Panc1 (cell line): ENCODE measurements around the gene CCDC158. TPM values are rescaled to one million over a fixed set of nuclear protein-coding genes. Genes with fewer than 3 reads are reported as not detected.
A peak's percentile ranks its signal among the peaks of the same experiment; 100 is the strongest.

ENCODE experiments used
- ATAC-seq: fragments of 200-7000 bp; cut with Tn5 transposase; 2 replicates; pipeline ENCODE4 v1.9.1; 2020; ENCODE audit warnings: mild to moderate bottlenecking, moderate library complexity
- BruUV-seq: library from RNA; stranded (reverse); fragments of 400-500 nt; replicated peaks from 2 replicates; lab custom pipeline; 2021; lab: Mats Ljungman, UMichigan
- CTCF ChIA-PET: fragments of 300-600 bp; sonication (Branson Sonifier 250); formaldehyde crosslinking; loops from one replicate; lab custom pipeline; 2022; ENCODE audit warnings: antibody characterized with exemption; lab: Charles Lee
- POLR2A ChIA-PET: fragments of 300-600 bp; sonication (Branson Sonifier 250); formaldehyde crosslinking; loops from one replicate; lab custom pipeline; 2022; ENCODE audit warnings: antibody characterized with exemption; lab: Charles Lee
- DNase-seq: peaks from one replicate; pipeline ENCODE4 v3.0.0-alpha.2; 2010; ENCODE audit warnings: low read depth, low spot score
- H3K27ac ChIP-seq: 2 replicates; pipeline ENCODE4 v1.5.1; 2011; ENCODE audit warnings: mild to moderate bottlenecking, low read length, inconsistent platforms
- H3K27me3 ChIP-seq: fragments of 200-500 bp; sonication (Bioruptor generic); 2 replicates; pipeline ENCODE4 v1.6.0; 2014; ENCODE audit warnings: low read length, inconsistent platforms; ENCODE audit not compliant: control insufficient read depth, insufficient read depth
- H3K36me3 ChIP-seq: fragments of 200-500 bp; sonication (Bioruptor generic); 2 replicates; pipeline ENCODE4 v1.5.1; 2014; ENCODE audit warnings: inconsistent platforms, mild to moderate bottlenecking, low read length, moderate library complexity; ENCODE audit not compliant: control insufficient read depth, insufficient read depth
- H3K4me1 ChIP-seq: 2 replicates; pipeline ENCODE4 v1.5.1; 2011; ENCODE audit warnings: inconsistent platforms, mild to moderate bottlenecking, low read length, moderate library complexity; ENCODE audit not compliant: control insufficient read depth, insufficient read depth
- H3K4me3 ChIP-seq, 2 experiments: 2 replicates each; pipeline ENCODE4 v1.5.1; 2011 to 2012; ENCODE audit warnings: low read depth in 2 of 2, low read length in 2 of 2, mild to moderate bottlenecking in 2 of 2, inconsistent platforms in 1 of 2, moderate library complexity in 1 of 2
- H3K9me3 ChIP-seq: fragments of 200-500 bp; sonication (Bioruptor generic); 2 replicates; pipeline ENCODE4 v1.5.1; 2014; ENCODE audit warnings: low read depth, mild to moderate bottlenecking, inconsistent platforms, low read length, moderate library complexity; ENCODE audit not compliant: control insufficient read depth, insufficient read depth
- CTCF ChIP-seq: fragments of 450-650 bp; IDR thresholded peaks from 2 replicates; pipeline ENCODE4 v1.5.1; 2017; ENCODE audit warnings: mild to moderate bottlenecking
- POLR2AphosphoS5 ChIP-seq: IDR thresholded peaks from 2 replicates; pipeline ENCODE4 v1.6.1; 2012; ENCODE audit warnings: mild to moderate bottlenecking, low read depth, low read length, moderate library complexity
- REST ChIP-seq, 2 experiments: IDR thresholded peaks; 2 replicates each; pipeline ENCODE4 v1.6.1; 2011 to 2012; ENCODE audit warnings: low read depth in 2 of 2, control low read depth in 1 of 2, low read length in 1 of 2, mild to moderate bottlenecking in 1 of 2, moderate library complexity in 1 of 2; ENCODE audit not compliant: insufficient read depth in 1 of 2
- SIN3A ChIP-seq: IDR thresholded peaks from 2 replicates; pipeline ENCODE4 v1.6.1; 2012; ENCODE audit warnings: low read depth, mild to moderate bottlenecking, low read length, moderate library complexity, borderline replicate concordance; ENCODE audit not compliant: insufficient read depth
- TCF7L2 ChIP-seq: IDR thresholded peaks from 2 replicates; pipeline ENCODE4 v1.6.1; 2011; ENCODE audit warnings: mild to moderate bottlenecking, low read depth, low read length, inconsistent platforms
- in situ Hi-C: cut with HindIII; loops from 2 replicates; pipeline ENCODE4 v1.10.0; 2016; ENCODE audit warnings: low sequenced_read_pairs, low pct_unique_long_range_greater_than_20kb
- intact Hi-C: fragments of 100-400 bp; cut with micrococcal nuclease; formaldehyde crosslinking; loops from one replicate; pipeline ENCODE4 v1.10.0; 2022; ENCODE audit not compliant: unreplicated experiment
- total RNA-seq: library from RNA; stranded (reverse); gene quantifications from one replicate; pipeline ENCODE4 v1.2.1, GENCODE V29; 2021; ENCODE audit not compliant: unreplicated experiment

The CCDC158 gene
- total RNA-seq, 1 experiment from 2014 or later = 0.28 TPM

GRCh38 chr4:76311896-76312331, 109.0 kb downstream of the CCDC158 start:
- Histone ChIP-seq H3K36me3 (no peaks in the 10 kb centered on the region; the same call in 1 of the 2 replicates), H3K27ac (no peak overlapping the region), H3K27me3 (no peaks in the 10 kb centered on the region), H3K4me3 (no peak overlapping the region), H3K4me1 (no peaks in the 10 kb centered on the region; the same call in 1 of the 2 replicates), H3K9me3 (no peaks in the 10 kb centered on the region)
- in situ Hi-C loops (no loop called here), intact Hi-C loops (no loop called here)
- BruUV-seq = no TSS peak
- TF ChIP-seq CTCF = no peak
- no peak for TF ChIP-seq POLR2AphosphoS5
- TF ChIP-seq SIN3A = no peak
- no peak for TF ChIP-seq REST (IDR thresholded peaks at IDR 0.05; ENCODE audit: insufficient read depth in 1 of 2, low read depth in 2 of 2, low read length in 1 of 2)
- no peak for TF ChIP-seq TCF7L2
- ChIA-PET CTCF (no interaction called here), POLR2A (no interaction called here)
- ATAC-seq (peak; percentile 52; the same call in 1 of the 2 replicates), DNase-seq (no peak)

GRCh38 chr4:76310683-76311082, 110.3 kb downstream of the CCDC158 start:
- DNase-seq (no peak), ATAC-seq (no peak)
- TF ChIP-seq CTCF (no peak), SIN3A (no peak), REST (IDR thresholded peaks at IDR 0.05; ENCODE audit: insufficient read depth in 1 of 2, low read depth in 2 of 2, low read length in 1 of 2) (no peak), TCF7L2 (no peak), POLR2AphosphoS5 (no peak)
- Histone ChIP-seq H3K27ac (no peak overlapping the region), H3K4me3 (no peak overlapping the region), H3K36me3 (no peaks in the 10 kb centered on the region; the same call in none of the 2 replicates), H3K27me3 (no peaks in the 10 kb centered on the region), H3K4me1 (no peaks in the 10 kb centered on the region; the same call in 1 of the 2 replicates), H3K9me3 (no peaks in the 10 kb centered on the region)
- in situ Hi-C loops = no loop called here
- CTCF ChIA-PET = no interaction called here
- POLR2A ChIA-PET = no interaction called here
- no TSS peak for BruUV-seq
- intact Hi-C loops = no loop called here
